VCaP (cell line): ENCODE measurements around the gene LRCH4.

Experiments
- H3K27ac ChIP-seq: fragments of 450-650 bp; 2 replicates; pipeline ENCODE4 v1.5.1; 2017
- CTCF ChIP-seq: fragments of 450-650 bp; conservative IDR thresholded peaks from 2 replicates; pipeline ENCODE4 v1.5.1; 2017; ENCODE audit warnings: mild to moderate bottlenecking, moderate library complexity

Gene LRCH4

GRCh38 chr7:100572949-100573675, 12.8 kb downstream of the LRCH4 start:
- no peak overlapping the region for H3K27ac ChIP-seq
- TF ChIP-seq CTCF = no peak

- TF ChIP-seq CTCF = no peak
- no peak overlapping the region for H3K27ac ChIP-seq
Measured at GRCh38 chr7:100572281-100572948, 13.5 kb downstream of the LRCH4 start.

GRCh38 chr7:100571829-100572116, 14.2 kb downstream of the LRCH4 start:
- TF ChIP-seq CTCF = no peak
- H3K27ac ChIP-seq = no peak overlapping the region

- TF ChIP-seq CTCF = no peak
- H3K27ac ChIP-seq = peak overlapping the region; percentile 75; the same call in 1 of the 2 replicates
Measured at GRCh38 chr7:100570954-100571828, 14.7 kb downstream of the LRCH4 start.

- peak; percentile 55 for TF ChIP-seq CTCF
- H3K27ac ChIP-seq = peak overlapping the region; percentile 75
Measured at GRCh38 chr7:100568896-100569844, 16.8 kb downstream of the LRCH4 start.

GRCh38 chr7:100568176-100568895, 17.6 kb downstream of the LRCH4 start:
- peak overlapping the region; percentile 75; the same call in 1 of the 2 replicates for H3K27ac ChIP-seq
- TF ChIP-seq CTCF = no peak
